SKM-1 (cell line): Measurements from ENCODE around the gene GAPDHS.

ENCODE experiments used
- DNase-seq: peaks from one replicate; lab custom pipeline; 2025; ENCODE audit not compliant: unreplicated experiment; lab: John Stamatoyannopoulos, UW

Gene GAPDHS

GRCh38 chr19:35534803-35535480 is 1.7 kb downstream of the GAPDHS start:
- DNase-seq = no peak

- DNase-seq = no peak
These were observed 6.1 kb downstream of the GAPDHS start for GRCh38 chr19:35539314-35539713.

DNA sequence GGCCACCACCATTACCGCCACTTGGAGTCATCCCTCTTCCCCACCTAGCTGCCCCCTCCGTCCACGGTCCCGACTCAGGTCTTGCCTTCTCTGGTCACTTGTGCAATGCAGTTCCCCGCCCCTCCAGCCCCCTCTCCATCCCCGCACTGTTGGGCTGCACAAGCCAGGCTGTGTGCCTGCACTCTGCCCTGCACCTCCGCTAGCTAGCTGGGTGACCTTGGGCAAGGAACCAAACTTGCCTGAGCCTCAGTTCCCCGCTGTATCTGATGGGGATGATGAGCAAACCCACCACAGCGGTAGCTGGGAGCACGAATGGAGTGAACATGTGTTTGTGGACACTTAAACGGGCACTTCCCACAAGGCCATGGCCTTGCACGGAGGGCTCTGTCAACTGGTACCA is 6.6 kb downstream of the GAPDHS start:
- no peak for DNase-seq

DNA sequence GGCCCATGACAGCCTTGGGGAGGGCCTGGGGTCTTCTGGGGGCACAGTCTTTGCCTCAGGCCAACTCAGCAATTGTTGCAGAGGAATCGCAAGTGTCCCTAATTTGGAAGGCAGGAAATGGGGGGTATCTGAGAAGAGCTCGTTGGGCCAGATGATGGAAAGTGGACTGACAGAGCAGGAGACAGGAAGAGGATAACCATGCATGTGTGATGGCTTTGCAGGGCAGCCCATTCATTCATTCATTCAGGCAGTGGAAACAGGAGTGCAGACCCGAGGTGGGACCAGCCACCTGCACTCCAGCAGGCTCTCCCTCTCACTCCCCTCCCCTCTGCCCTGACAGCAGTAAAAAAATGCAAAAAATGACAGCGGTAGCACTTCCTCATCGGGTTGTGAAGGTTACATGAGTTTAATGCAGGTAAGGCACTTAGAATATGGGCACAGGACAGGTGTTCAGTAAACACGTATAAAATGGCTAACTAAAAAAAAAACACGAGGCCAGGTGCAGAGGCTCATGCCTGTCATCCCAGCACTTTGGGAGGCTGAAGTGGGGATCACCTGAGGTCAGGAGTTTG is 7.2 kb downstream of the GAPDHS start:
- DNase-seq = no peak

- no peak for DNase-seq
These were observed 9.0 kb downstream of the GAPDHS start for GRCh38 chr19:35542209-35542608.

GRCh38 chr19:35543280-35544109 is 10.2 kb downstream of the GAPDHS start:
- no peak for DNase-seq

- no peak for DNase-seq
These were observed 11.0 kb downstream of the GAPDHS start for GRCh38 chr19:35544110-35544802.

DNA sequence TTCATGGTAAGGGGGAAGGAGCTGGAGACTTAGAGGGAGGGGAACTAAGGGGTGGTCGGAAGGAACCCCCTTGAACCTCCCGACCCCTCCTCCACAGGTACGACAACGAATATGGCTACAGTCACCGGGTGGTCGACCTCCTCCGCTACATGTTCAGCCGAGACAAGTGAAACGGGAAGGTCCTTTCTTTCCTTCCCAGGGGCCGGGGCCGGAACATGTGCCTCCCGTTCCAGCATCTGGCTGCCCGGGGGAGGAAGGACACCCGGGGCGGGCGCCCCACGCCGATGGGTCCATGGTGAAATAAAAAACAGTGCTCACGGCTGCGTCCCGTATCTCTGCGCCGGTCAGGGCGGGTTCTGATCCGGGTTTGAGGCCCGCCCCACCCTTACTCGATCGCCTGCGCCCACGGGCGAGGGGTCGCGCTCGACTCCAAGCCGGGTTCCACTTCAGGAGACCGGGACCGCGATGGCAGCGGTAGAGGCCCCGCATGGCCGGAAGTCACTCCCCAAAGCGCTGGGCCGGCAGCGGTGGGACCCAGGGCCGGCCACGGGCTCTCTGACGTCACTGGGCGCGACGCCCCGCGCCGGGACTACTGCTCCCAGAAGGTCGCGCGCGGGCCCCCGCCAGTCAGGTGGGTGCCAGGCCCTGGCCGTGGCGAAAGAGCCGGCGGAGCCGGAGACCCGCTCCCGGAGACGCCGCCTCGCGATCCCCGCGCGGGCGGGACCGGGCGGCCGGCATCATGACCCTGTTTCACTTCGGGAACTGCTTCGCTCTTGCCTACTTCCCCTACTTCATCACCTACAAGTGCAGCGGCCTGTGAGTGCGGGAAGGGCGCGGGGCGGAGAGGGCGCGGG is 12.0 kb downstream of the GAPDHS start, which contains the start of gene TMEM147:
Gene TMEM147, plus strand, starts transcription at position 626 of the 854 bp plus-strand sequence. Its CDS starts 114 bp downstream, at position 740.
- DNase-seq = peak; percentile 50

- no peak for DNase-seq
These were observed 12.7 kb downstream of the GAPDHS start for GRCh38 chr19:35545855-35546381.

DNA sequence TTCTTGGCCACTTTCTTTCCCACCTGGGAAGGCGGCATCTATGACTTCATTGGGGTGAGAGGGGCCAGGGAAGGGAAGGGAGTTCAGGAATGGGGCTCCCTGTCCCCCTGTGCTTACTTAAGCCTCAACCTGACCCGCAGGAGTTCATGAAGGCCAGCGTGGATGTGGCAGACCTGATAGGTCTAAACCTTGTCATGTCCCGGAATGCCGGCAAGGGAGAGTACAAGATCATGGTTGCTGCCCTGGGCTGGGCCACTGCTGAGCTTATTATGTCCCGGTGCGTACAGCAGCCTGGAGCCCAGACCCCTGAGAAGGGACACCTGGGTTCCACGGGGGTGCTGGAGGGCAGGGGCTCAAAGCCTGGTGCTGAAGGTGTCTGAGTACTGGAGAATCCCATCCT is 13.3 kb downstream of the GAPDHS start:
- no peak for DNase-seq

GRCh38 chr19:35549174-35549788 is 16.0 kb downstream of the GAPDHS start:
- peak; percentile 64 for DNase-seq

GRCh38 chr19:35549879-35550523 is 16.7 kb downstream of the GAPDHS start:
- no peak for DNase-seq

- DNase-seq = no peak
These were observed 18.0 kb downstream of the GAPDHS start for GRCh38 chr19:35551091-35551810.

GRCh38 chr19:35552534-35553384 is 19.5 kb downstream of the GAPDHS start:
- DNase-seq = no peak

DNA sequence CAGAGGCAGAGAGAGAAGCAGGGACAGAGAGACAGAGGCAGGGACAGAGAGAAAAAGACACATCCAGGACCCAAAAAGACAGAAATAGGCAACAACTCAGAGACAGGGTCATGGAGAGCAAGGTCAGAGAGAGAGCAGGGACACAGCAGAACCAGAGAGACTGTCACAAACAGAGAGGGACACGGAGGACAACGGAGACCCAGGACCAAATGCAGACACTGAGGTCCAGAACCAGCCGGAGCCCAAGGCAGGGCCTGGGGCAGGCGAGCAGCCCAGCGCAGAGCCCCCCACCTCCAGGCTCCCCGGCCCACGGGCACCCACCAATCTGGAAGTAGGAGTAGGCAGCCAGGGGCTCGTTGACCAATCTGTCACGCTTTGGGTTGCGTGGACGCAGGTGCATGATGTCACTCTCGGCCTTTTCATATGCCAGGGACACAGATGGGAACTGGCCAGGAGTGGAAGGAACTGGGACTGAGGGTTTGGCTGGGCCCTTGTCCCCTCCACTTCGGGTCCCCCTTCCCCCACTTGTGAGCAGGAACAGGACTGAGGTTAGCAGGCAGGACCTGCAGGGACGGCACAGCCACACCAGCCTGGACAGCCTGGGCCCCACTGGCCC is 20.2 kb downstream of the GAPDHS start:
- DNase-seq = no peak

DNA sequence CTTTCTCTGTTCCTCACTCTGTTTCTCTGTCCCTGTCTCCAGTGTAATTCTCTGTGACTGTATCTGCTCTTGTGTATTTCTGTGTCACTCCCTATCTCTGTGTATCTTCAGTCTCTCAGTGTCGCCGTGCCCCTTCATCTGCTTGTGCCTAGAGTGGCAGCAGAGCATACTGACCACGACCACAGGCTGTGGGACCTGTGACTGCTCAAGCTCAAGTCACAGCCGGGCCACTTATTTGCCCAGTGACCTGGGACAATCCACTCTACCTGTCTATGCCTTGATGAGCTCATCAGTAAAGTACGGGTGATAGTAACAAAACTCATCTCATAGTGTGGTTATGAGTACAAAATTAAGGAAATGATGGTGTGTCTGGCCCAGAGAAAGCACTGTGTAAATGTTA is 20.8 kb downstream of the GAPDHS start:
- DNase-seq = no peak

DNA sequence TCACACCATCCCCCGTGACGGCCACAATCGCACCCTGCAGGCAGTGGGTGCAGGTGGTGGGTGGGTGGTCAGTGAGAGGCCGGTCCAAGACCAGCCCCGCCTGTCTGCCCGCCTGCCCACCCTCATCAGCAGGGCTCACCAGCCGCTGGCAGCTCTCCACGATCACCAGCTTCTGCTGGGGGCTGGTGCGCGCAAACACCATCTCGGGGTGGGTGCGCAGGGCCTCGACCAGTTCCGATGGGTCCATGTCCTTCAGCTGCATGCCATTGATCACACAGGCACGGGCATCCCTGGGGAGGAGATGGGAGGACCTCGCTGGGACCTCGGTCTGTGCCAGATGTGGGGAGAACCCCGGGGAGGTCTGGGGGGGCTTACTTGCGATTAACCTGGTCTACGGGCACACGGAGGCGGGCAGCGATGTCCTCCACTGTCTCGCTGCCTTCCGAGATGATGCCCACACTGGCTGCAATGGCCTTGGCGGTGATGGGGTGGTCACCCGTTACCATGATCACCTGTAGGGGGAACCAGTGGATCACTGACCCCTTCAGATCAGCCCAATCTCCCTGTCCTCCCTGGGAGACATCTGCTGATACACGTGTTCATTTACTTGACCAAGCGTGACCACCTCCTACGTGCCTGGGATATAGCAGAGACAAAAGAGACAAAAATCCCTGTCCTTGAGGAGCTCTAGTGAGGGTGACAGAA is 22.2 kb downstream of the GAPDHS start:
- DNase-seq = no peak
